Measurements from ENCODE around the gene TJP3.
"Not testable (repeated sequence)": the region's sequence is repeated elsewhere in the genome, so short reads cannot be mapped to it uniquely, and the experiment has no call there.

The TJP3 gene

GRCh38 chr19:3746371-3747056 is 38.3 kb downstream of the TJP3 start:
- DNase-seq, result no peak

GRCh38 chr19:3748965-3749364 is 40.8 kb downstream of the TJP3 start:
- no peak for DNase-seq

GRCh38 chr19:3750211-3750610 is 42.0 kb downstream of the TJP3 start:
- no peak for DNase-seq

GRCh38 chr19:3751236-3751635 is 43.1 kb downstream of the TJP3 start:
- DNase-seq, result no peak

- DNase-seq, result no peak
These were observed 44.3 kb downstream of the TJP3 start for GRCh38 chr19:3752492-3752891.

GRCh38 chr19:3753631-3754410 is 45.6 kb downstream of the TJP3 start:
- DNase-seq, result no peak

- DNase-seq, result not testable (repeated sequence)
These were observed 49.5 kb downstream of the TJP3 start for GRCh38 chr19:3757705-3758104.

- not testable (repeated sequence) for DNase-seq
These were observed 50.1 kb downstream of the TJP3 start for GRCh38 chr19:3758297-3758696.

GRCh38 chr19:3759482-3760254 is 51.5 kb downstream of the TJP3 start:
- no peak for DNase-seq

- DNase-seq, result no peak
These were observed 52.7 kb downstream of the TJP3 start for GRCh38 chr19:3760871-3761361.

- peak; percentile 90 for DNase-seq
These were observed 53.4 kb downstream of the TJP3 start, which contains the start of gene APBA3 for GRCh38 chr19:3761382-3762129. TSS of gene APBA3 (minus strand) at chr19:3761692. CDS start at chr19:3760264, 1,428 bp downstream.

- DNase-seq, result no peak
These were observed 53.9 kb downstream of the TJP3 start for GRCh38 chr19:3762130-3762473.

GRCh38 chr19:3762501-3763459 is 54.6 kb downstream of the TJP3 start, which contains the start of gene MRPL54:
TSS of gene MRPL54 (plus strand) at chr19:3762682. CDS start at chr19:3762701, 19 bp downstream.
- DNase-seq, result peak; percentile 100

GRCh38 chr19:3765121-3765520 is 56.9 kb downstream of the TJP3 start:
- no peak for DNase-seq

GRCh38 chr19:3765757-3766156 is 57.6 kb downstream of the TJP3 start:
- DNase-seq, result not testable (repeated sequence)

- no peak for DNase-seq
These were observed 58.3 kb downstream of the TJP3 start for GRCh38 chr19:3766520-3766919.

GRCh38 chr19:3767050-3767449 is 58.9 kb downstream of the TJP3 start:
- no peak for DNase-seq

- no peak for DNase-seq
These were observed 60.0 kb downstream of the TJP3 start for GRCh38 chr19:3768015-3768747.

- DNase-seq, result no peak
These were observed 60.5 kb downstream of the TJP3 start for GRCh38 chr19:3768748-3769099.

- DNase-seq, result no peak
These were observed 61.3 kb downstream of the TJP3 start for GRCh38 chr19:3769494-3769893.
